Hypothalamus (tissue), 51 donors: Measurements from ENCODE around the gene GALNT9.
"Not testable (repeated sequence)": the region's sequence is repeated elsewhere in the genome, so short reads cannot be mapped to it uniquely, and the experiment has no call there.

Experiments used
- DNase-seq, 51 donors: peaks; one replicate each; lab custom pipeline; 2025; lab: John Stamatoyannopoulos, UW

Gene GALNT9

GRCh38 chr12:132359551-132359950 lies 30.2 kb upstream of the GALNT9 start:
- no peak for DNase-seq

GRCh38 chr12:132358241-132359225 lies 29.1 kb upstream of the GALNT9 start:
- not testable (repeated sequence) for DNase-seq

- DNase-seq, result no peak
Observed at GRCh38 chr12:132357623-132358186, 28.3 kb upstream of the GALNT9 start.

GRCh38 chr12:132356691-132357622 lies 27.6 kb upstream of the GALNT9 start:
- DNase-seq, result peak in 3 of 51 donors; percentile 11 to 77 (median 26)

- no peak for DNase-seq
Observed at GRCh38 chr12:132355742-132356681, 26.6 kb upstream of the GALNT9 start.

- no peak for DNase-seq
Observed at GRCh38 chr12:132354982-132355680, 25.7 kb upstream of the GALNT9 start.

GRCh38 chr12:132354211-132354981 lies 25.0 kb upstream of the GALNT9 start:
- DNase-seq, result no peak

GRCh38 chr12:132353811-132354210 lies 24.4 kb upstream of the GALNT9 start:
- DNase-seq, result no peak

DNA sequence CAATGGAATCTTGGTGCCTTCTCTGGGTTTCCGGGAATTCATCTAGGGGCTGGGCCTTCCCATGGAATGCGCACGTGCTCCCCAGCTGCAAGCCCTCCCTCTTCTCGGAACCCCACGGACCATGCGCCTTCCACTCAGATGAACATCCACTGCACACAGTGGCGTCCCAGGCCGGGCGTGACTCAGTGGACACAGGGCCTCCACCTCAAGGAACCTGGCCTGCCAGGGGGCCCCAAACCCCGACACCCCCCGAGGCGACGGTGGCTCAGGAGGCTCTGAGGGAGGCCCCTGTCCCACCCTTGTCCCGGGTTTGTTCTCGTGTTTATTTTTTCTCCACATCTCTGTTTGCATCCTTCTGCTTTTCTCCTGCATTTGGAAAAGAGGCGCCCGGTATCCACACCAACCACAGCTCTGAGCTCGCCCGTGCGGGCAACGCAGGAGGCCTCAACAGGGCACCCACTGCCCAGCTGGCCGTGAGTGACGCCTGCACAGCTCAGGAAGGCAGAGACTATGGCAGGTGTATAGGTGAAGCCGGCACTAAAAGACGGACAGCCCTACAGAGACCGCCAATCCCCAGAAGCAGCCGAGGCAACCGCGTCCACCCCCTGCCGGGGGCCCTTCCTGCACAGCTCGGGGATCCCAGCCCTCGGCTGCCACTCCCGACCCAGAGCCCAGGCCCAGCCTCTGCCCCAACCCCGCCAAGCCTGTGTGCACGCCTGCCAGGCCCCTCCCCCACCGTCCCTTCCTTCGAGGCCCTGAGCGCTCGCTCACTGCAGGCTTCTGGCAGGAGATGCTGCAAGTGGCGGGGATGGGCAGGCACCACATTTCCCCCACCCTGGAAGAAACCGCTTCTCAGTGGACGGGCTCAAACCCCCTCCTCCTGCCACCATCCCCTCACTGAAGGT lies 23.8 kb upstream of the GALNT9 start:
- DNase-seq, result no peak

- DNase-seq, result no peak
Observed at GRCh38 chr12:132351751-132352495, 22.5 kb upstream of the GALNT9 start.

- no peak for DNase-seq
Observed at GRCh38 chr12:132349501-132350131, 20.2 kb upstream of the GALNT9 start.

DNA sequence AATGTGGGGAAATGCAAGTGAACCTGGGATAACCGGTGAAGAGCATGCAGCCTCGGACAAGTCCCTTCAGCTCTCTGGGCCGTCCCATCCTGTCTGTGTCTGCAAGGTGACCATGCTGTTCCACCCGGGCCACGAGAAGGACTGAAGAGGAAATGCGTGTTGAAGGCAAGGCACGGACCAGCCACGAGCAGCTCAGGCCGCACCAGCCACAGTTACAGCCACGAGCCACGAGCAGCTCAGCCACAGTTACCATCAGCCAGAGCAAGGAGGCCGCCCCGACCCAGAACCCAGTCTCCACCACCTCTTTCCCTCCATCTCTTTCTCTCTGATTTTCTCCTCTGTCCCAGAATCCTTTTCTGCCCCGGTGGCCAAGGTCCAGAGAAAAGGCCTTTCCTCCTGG lies 18.8 kb upstream of the GALNT9 start:
- DNase-seq, result no peak

GRCh38 chr12:132347176-132347855 lies 17.9 kb upstream of the GALNT9 start:
- DNase-seq, result no peak

- DNase-seq, result no peak
Observed at GRCh38 chr12:132346471-132347175, 17.2 kb upstream of the GALNT9 start.
